ENCODE results near the gene ZNF41.
"Not testable (repeated sequence)": the region's sequence is repeated elsewhere in the genome, so short reads cannot be mapped to it uniquely, and the experiment has no call there.

The ZNF41 gene

DNA sequence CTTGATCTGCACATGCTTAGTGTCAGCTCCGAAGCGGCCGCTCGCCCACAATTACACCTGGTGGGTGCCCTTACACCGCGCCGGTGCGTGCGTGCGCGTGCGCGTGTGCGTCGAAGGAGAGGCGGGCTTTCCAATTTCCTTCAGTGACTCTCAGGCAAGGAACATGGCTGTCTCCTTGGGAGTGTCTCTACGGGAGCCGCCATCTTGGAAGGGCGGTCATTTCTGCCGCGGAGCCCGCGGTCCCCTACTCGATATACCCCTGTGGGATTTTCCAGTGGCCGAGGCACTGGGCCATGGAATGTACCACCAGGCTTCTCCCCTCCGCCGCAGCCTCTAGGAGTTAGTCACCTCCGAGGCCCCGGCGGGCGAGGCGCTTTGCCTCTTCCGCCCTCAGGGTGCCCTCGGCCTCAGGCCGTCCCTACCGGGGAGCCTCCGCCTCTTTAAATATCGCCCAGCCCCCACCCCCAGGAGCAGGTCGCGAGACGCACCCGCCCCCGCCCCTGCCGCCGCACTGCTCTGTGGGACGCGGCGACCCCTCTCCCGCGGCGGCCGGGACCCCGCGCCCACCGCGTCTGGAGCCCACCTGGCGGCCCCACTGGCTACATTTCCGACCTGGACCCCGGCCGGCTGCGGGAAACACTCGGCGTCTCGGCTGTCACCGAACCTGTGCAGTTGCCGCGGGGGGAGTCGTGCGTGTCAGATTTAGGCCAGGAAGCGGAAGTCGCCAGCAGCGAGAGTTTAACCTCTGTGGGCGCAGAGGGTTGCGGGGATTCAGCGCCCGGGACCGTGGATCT is at the start of gene ZNF41:
TSS of gene ZNF41 (minus strand) at position 711 of the 794 bp plus-strand sequence. CDS start 15,741 bp downstream, outside the sequence.
- DNase-seq (ENCODE audit: low spot score): peak; percentile 83

DNA sequence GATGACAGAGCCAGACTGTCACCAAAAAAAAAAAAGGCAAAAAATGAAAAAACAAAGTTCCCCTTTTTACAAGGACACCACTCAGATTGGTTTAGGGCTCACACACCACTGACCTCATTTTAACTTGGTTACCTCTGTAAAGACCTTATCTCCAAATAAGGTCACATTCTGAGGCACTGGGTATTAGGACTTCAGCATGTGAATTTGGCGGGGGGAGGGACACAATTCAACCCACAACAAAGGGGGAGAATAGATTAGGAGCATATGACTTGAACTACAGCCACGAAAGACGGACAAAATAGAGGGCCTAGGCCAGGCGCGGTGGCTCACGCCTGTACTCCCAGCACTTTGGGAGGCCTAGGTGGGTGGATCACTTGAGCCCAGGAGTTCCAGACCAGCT is 47.0 kb upstream of the ZNF41 start:
- DNase-seq (ENCODE audit: low spot score): no peak

DNA sequence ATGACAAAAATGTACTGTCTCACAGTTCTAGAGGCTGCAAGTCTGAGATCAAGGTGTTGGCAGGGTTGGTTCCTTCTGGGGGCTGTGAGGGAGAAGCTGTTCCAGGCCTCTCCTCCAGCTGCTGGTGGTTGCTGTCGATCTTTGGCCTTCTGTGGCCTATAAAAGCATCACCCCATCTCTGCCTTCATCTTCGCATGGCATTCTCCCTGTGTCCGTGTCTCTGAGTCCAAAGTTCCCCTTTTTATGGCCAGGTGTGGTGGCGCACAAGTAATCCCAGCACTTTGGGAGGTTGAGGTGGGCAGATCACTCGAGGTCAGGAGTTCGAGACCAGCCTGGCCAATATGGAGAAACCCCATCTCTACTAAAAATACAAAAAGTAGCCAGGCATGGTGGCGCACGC is 46.5 kb upstream of the ZNF41 start:
- DNase-seq (ENCODE audit: low spot score): no peak

DNA sequence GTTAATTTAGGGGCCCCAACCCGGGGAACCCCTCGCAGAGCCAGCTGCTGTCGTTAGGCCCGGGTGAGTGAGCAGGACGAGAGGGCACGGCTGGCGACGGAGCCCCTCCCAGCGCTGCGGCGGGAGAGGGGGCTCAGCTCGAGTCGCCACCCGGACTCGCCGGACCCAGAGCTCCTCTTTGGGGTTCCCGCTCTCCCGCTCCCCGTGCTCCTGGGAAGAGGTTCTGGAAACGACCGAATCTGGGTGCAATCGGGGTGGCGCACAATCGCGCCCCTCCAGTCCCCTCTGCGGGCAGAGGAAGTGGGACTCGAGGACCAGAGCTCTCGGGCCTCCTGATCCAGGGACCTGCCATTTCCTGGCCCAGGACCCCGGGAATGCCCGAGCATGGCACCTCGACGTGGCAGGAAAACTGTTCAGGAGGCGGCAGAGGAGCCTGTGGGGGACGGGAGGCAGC is 40.7 kb upstream of the ZNF41 start:
- DNase-seq (ENCODE audit: low spot score): no peak

- DNase-seq (ENCODE audit: low spot score): peak; percentile 81
Observed at GRCh38 chrX:47523297-47523696, 40.3 kb upstream of the ZNF41 start.

GRCh38 chrX:47518144-47518543 is 35.1 kb upstream of the ZNF41 start:
- no peak for DNase-seq (ENCODE audit: low spot score)

GRCh38 chrX:47515941-47516665 is 33.1 kb upstream of the ZNF41 start:
- no peak for DNase-seq (ENCODE audit: low spot score)

GRCh38 chrX:47514533-47515235 is 31.7 kb upstream of the ZNF41 start:
- DNase-seq (ENCODE audit: low spot score): no peak

- DNase-seq (ENCODE audit: low spot score): not testable (repeated sequence)
Observed at GRCh38 chrX:47513034-47513965, 30.3 kb upstream of the ZNF41 start.

GRCh38 chrX:47512383-47512782 is 29.4 kb upstream of the ZNF41 start:
- DNase-seq (ENCODE audit: low spot score): not testable (repeated sequence)

- no peak for DNase-seq (ENCODE audit: low spot score)
Observed at GRCh38 chrX:47507153-47507867, 24.3 kb upstream of the ZNF41 start.

- no peak for DNase-seq (ENCODE audit: low spot score)
Observed at GRCh38 chrX:47503151-47503550, 20.1 kb upstream of the ZNF41 start.

GRCh38 chrX:47502316-47503125 is 19.5 kb upstream of the ZNF41 start:
- no peak for DNase-seq (ENCODE audit: low spot score)

GRCh38 chrX:47501226-47502074 is 18.4 kb upstream of the ZNF41 start:
- DNase-seq (ENCODE audit: low spot score): no peak

GRCh38 chrX:47500554-47500953 is 17.5 kb upstream of the ZNF41 start:
- no peak for DNase-seq (ENCODE audit: low spot score)

DNA sequence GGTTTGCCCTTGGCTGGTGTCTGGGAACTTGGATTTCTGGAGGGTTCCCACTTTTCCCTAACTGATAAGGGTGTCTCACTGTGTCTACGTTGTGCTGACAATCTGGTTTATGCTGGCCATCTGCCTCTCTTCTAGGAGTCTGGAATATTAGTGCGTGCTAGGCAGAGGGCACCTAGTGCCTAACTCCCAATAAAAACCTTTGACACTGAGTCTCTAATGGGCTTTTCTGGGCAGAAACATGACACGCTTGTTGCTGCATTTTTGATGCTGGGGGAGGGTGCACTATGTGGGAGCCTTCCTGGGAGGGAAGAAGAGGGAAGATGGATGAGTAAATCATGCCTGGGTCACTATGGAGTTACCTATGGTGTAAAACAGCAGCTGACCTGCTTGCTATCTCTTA is 16.3 kb upstream of the ZNF41 start:
- DNase-seq (ENCODE audit: low spot score): no peak

DNA sequence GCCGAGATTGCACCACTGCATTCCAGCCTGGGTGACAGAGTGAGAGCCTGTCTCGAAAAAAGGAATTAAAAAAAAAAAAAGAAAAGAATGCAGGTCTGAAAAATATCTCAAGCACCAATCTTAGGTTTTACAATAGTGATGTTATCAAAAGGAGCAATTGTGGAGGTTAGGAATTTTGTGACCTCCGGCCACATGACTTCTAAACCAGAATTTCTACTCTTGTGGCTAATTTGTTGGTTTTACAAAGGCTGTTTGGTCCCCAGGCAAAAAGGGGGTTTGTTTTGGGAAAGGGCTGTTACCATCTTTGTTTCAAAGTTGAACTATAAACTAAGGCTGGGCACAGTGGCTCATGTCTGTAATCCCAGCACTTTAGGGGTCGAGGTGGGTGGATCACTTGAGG is 15.4 kb upstream of the ZNF41 start:
- no peak for DNase-seq (ENCODE audit: low spot score)

GRCh38 chrX:47497271-47497888 is 14.4 kb upstream of the ZNF41 start:
- no peak for DNase-seq (ENCODE audit: low spot score)

DNA sequence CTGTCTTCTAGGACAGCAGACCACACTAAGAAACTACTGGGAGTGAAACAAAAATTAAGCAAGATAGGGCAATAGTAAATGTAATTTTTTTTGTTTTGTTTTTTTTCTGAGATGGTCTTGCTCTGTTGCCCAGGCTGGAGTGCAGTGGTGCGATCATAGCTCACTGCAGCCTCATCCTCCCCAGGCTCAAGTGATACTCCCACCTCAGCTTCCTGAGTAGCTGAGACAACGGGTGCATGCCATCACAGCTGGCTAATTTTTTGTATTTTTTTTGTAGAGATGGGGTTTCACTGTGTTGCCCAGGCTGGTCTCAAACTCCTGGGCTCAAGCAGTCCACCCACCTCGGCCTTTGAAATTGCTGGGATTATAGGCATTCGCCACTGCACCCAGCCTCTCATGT is 9.1 kb upstream of the ZNF41 start:
- not testable (repeated sequence) for DNase-seq (ENCODE audit: low spot score)

Measured in germinal center (tissue), 1 donor.